GM23248 (cell line): ENCODE data around the gene GET3.

Experiments used
- EZH2 ChIP-seq: fragments of 200-600 bp; sonication (generic); IDR thresholded peaks from 2 replicates; pipeline ENCODE4 v1.6.1; 2018; ENCODE audit warnings: antibody characterized with exemption, mild to moderate bottlenecking; ENCODE audit not compliant: insufficient read depth, poor library complexity, severe bottlenecking
- EZH2phosphoT487 ChIP-seq: fragments of 200-600 bp; sonication (generic); IDR thresholded peaks from 2 replicates; pipeline ENCODE4 v1.6.1; 2018; ENCODE audit warnings: antibody characterized with exemption, moderate library complexity, mild to moderate bottlenecking, low read depth; ENCODE audit not compliant: insufficient read depth

GRCh38 chr19:12756150-12756883 is 19.0 kb downstream of the GET3 start:
- no peak for TF ChIP-seq EZH2
- no peak for TF ChIP-seq EZH2phosphoT487
